Subcutaneous adipose tissue (tissue), 4 donors: Measurements from ENCODE around the gene SMAGP. TPM values are rescaled to one million over a fixed set of nuclear protein-coding genes. Genes with fewer than 3 reads are reported as not detected.

Source experiments
- CTCF ChIP-seq: fragments of 450-650 bp; IDR thresholded peaks from one replicate; pipeline ENCODE4 v1.5.1; 2016; ENCODE audit warnings: low read depth, mild to moderate bottlenecking, control low read depth, antibody characterized with exemption, moderate library complexity
- total RNA-seq, 4 donors: library from RNA; depleted of rRNA; stranded (reverse); fragments of >200 nt; gene quantifications; one replicate each; pipeline ENCODE4 v1.1.0, GENCODE V29; 2016

The SMAGP gene
- 10 to 100 TPM in 1 of 4 donors, 1 to 10 TPM in 3; 2.9 to 11.9 (median 3.5) TPM for total RNA-seq

- no peak for TF ChIP-seq CTCF
These were observed at the start of gene SMAGP for GRCh38 chr12:51270067-51270950. Gene SMAGP, minus strand, starts transcription at chr12:51270415. Its CDS starts 1,137 bp downstream, at chr12:51269278.

- no peak for TF ChIP-seq CTCF
These were observed 48.8 kb upstream of the SMAGP start for GRCh38 chr12:51318846-51319599.

GRCh38 chr12:51311389-51311788, 41.2 kb upstream of the SMAGP start:
- TF ChIP-seq CTCF, result no peak

- no peak for TF ChIP-seq CTCF
These were observed 37.7 kb upstream of the SMAGP start for GRCh38 chr12:51307655-51308593.

GRCh38 chr12:51306507-51306906, 36.3 kb upstream of the SMAGP start:
- no peak for TF ChIP-seq CTCF

- no peak for TF ChIP-seq CTCF
These were observed 25.4 kb upstream of the SMAGP start for GRCh38 chr12:51295651-51296050.
